Mononuclear cell (primary cell): ENCODE results near the gene TFAM. TPM values are rescaled to one million over a fixed set of nuclear protein-coding genes. Genes with fewer than 3 reads are reported as not detected.
"Not testable (repeated sequence)": the region's sequence is repeated elsewhere in the genome, so short reads cannot be mapped to it uniquely, and the experiment has no call there.

ENCODE experiments used
- H3K27me3 ChIP-seq: 2 replicates; pipeline ENCODE4 v1.6.0; 2011; ENCODE audit warnings: low read length, control low read depth; ENCODE audit not compliant: insufficient read depth
- H3K4me1 ChIP-seq: 2 replicates; pipeline ENCODE4 v1.5.1; 2011; ENCODE audit warnings: mild to moderate bottlenecking, low read length, control low read depth; ENCODE audit not compliant: insufficient read depth
- H3K4me3 ChIP-seq: 2 replicates; pipeline ENCODE4 v1.5.1; 2011; ENCODE audit warnings: mild to moderate bottlenecking, low read length, moderate library complexity
- H3K9me3 ChIP-seq: 2 replicates; pipeline ENCODE4 v1.5.1; 2011; ENCODE audit warnings: low read depth, mild to moderate bottlenecking, control low read depth, low read length
- total RNA-seq: library from RNA; depleted of rRNA; stranded (reverse); fragments of >200 nt; gene quantifications from one replicate; pipeline ENCODE4 v1.2.3, GENCODE V29; 2012

Gene TFAM
- total RNA-seq, 1 donor: 32.8 TPM

GRCh38 chr10:58397830-58398229 lies 12.6 kb downstream of the TFAM start:
- no peaks in the 10 kb centered on the region for H3K4me1 ChIP-seq
- H3K9me3 ChIP-seq: no peaks in the 10 kb centered on the region
- no peak overlapping the region for H3K4me3 ChIP-seq
- H3K27me3 ChIP-seq: no peaks in the 10 kb centered on the region

GRCh38 chr10:58399410-58399809 lies 14.2 kb downstream of the TFAM start:
- Histone ChIP-seq H3K27me3 (no peaks in the 10 kb centered on the region), H3K4me3 (no peak overlapping the region), H3K4me1 (no peaks in the 10 kb centered on the region), H3K9me3 (no peaks in the 10 kb centered on the region)

- Histone ChIP-seq H3K4me1 (no peaks in the 10 kb centered on the region), H3K27me3 (no peaks in the 10 kb centered on the region), H3K9me3 (no peaks in the 10 kb centered on the region), H3K4me3 (no peak overlapping the region)
Measured at GRCh38 chr10:58400609-58401008, 15.4 kb downstream of the TFAM start.

- Histone ChIP-seq H3K4me1 (no peaks in the 10 kb centered on the region), H3K27me3 (no peaks in the 10 kb centered on the region), H3K4me3 (no peak overlapping the region), H3K9me3 (no peaks in the 10 kb centered on the region)
Measured at GRCh38 chr10:58404001-58404400, 18.8 kb downstream of the TFAM start.

GRCh38 chr10:58409956-58410610 lies 24.9 kb downstream of the TFAM start:
- Histone ChIP-seq H3K4me1 (no peaks in the 10 kb centered on the region), H3K4me3 (no peak overlapping the region)

GRCh38 chr10:58412502-58412961 lies 27.3 kb downstream of the TFAM start:
- Histone ChIP-seq H3K4me3 (no peak overlapping the region), H3K27me3 (no peaks in the 10 kb centered on the region), H3K4me1 (no peaks in the 10 kb centered on the region), H3K9me3 (no peaks in the 10 kb centered on the region)

More at GRCh38 chr10:58409956-58410610, 24.9 kb downstream of the TFAM start:
- H3K27me3 ChIP-seq: no peaks in the 10 kb centered on the region
- no peaks in the 10 kb centered on the region for H3K9me3 ChIP-seq

- Histone ChIP-seq H3K27me3 (no peaks in the 10 kb centered on the region), H3K4me1 (no peaks in the 10 kb centered on the region), H3K9me3 (no peaks in the 10 kb centered on the region), H3K4me3 (no peak overlapping the region)
Measured at GRCh38 chr10:58414270-58415041, 29.2 kb downstream of the TFAM start.

GRCh38 chr10:58415757-58416156 lies 30.5 kb downstream of the TFAM start:
- no peaks in the 10 kb centered on the region for H3K4me1 ChIP-seq
- H3K4me3 ChIP-seq: no peak overlapping the region
- H3K9me3 ChIP-seq: no peaks in the 10 kb centered on the region
- no peaks in the 10 kb centered on the region for H3K27me3 ChIP-seq

GRCh38 chr10:58417902-58418301 lies 32.7 kb downstream of the TFAM start:
- H3K27me3 ChIP-seq, H3K4me1 ChIP-seq, H3K9me3 ChIP-seq, H3K4me3 ChIP-seq: not testable (repeated sequence)

- no peaks in the 10 kb centered on the region for H3K9me3 ChIP-seq
- no peak overlapping the region for H3K4me3 ChIP-seq
- H3K27me3 ChIP-seq: no peaks in the 10 kb centered on the region
- H3K4me1 ChIP-seq: no peaks in the 10 kb centered on the region
Measured at GRCh38 chr10:58424176-58424575, 39.0 kb downstream of the TFAM start.

- not testable (repeated sequence) for H3K4me3 ChIP-seq, H3K27me3 ChIP-seq, H3K9me3 ChIP-seq, H3K4me1 ChIP-seq
Measured at GRCh38 chr10:58428436-58428835, 43.2 kb downstream of the TFAM start.

GRCh38 chr10:58431903-58432302 lies 46.7 kb downstream of the TFAM start:
- Histone ChIP-seq H3K4me3 (no peak overlapping the region), H3K4me1 (no peaks in the 10 kb centered on the region), H3K27me3 (peaks cover 3% of the 10 kb centered on the region), H3K9me3 (no peaks in the 10 kb centered on the region)

GRCh38 chr10:58433066-58433465 lies 47.9 kb downstream of the TFAM start:
- no peaks in the 10 kb centered on the region for H3K9me3 ChIP-seq
- no peaks in the 10 kb centered on the region for H3K4me1 ChIP-seq
- H3K27me3 ChIP-seq: peaks cover 3% of the 10 kb centered on the region
- no peak overlapping the region for H3K4me3 ChIP-seq

- Histone ChIP-seq H3K4me3 (no peak overlapping the region), H3K27me3 (peaks cover 3% of the 10 kb centered on the region)
Measured at GRCh38 chr10:58433571-58433970, 48.4 kb downstream of the TFAM start.

GRCh38 chr10:58435297-58435985 lies 50.2 kb downstream of the TFAM start:
- Histone ChIP-seq H3K4me1 (no peaks in the 10 kb centered on the region), H3K9me3 (no peaks in the 10 kb centered on the region), H3K27me3 (peaks cover 3% of the 10 kb centered on the region), H3K4me3 (no peak overlapping the region)

More at GRCh38 chr10:58433571-58433970, 48.4 kb downstream of the TFAM start:
- no peaks in the 10 kb centered on the region for H3K9me3 ChIP-seq
- H3K4me1 ChIP-seq: no peaks in the 10 kb centered on the region
